GM18868 (cell line): ENCODE results near the gene CTSZ.
"Not testable (repeated sequence)": the region's sequence is repeated elsewhere in the genome, so short reads cannot be mapped to it uniquely, and the experiment has no call there.

Source experiments
- ATAC-seq: cut with Tn5 transposase; IDR thresholded peaks from one replicate; pipeline ENCODE4 v1.9.1; 2021; ENCODE audit warnings: mild to moderate bottlenecking, moderate library complexity; ENCODE audit not compliant: unreplicated experiment

Gene CTSZ

DNA sequence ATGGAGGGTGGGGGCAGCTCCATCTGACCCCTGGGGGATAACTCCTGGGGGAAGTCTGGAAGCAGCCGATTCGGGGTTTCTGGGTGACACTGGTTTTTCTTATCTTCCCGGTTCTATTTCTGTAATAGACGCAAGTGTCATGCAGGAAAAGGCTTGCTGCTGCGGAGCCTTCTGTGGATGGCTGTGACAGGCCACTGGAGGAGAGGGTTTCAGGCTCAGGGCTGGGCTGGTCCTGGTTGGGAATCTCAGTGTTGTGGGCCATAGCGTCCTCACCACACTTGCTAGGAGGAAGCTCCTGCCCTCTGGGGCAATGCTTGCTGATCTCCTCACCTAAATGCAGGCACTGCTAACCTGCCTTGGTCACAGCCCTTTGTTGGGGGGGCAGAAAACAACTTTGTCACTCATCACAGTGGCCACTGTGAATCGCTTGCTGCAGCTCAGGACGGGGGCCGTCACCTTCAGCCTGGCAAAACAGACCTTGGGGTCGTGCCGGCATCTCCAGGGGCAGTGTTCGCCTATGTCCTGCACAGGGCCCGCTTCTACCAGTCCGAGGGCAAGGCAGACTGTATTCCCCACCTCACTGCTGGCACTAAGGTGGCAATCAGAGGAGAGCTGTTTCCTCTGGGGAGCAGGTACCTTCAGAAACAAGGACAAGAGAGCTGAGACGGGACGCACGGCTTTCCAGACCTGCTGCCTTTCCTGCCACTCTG is 7.8 kb upstream of the CTSZ start:
- no peak for ATAC-seq

DNA sequence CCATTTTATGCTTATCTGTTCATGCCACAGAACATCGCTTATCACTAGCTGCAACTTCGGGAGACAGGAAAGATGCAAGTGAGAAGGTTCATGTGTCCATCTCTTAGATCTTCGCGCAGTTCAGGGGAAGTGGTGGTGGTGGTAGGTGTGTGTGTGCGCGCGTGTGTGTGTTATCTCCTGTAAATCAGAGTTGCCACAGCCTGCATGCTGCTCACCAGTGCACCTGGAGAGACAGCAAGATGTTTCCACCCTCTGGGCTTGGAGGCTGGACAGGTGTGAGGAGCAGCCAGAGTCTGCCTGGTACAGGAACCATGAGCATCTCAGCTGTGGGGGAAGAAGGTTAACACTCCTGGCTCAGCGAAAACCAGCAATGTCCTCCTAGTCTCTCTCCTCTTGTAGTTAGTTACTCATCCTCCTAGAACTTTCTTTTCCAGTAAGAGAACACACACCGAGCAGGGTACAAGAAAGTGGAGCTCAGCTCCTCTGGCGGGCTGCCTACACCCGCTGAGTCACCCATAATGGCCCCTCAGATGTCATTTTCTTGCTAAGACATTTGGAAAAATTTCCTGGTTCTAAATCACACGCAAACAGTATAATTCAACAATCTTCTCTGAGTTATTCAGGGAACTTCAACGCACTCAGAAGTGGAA is 7.0 kb upstream of the CTSZ start:
- ATAC-seq, result no peak

DNA sequence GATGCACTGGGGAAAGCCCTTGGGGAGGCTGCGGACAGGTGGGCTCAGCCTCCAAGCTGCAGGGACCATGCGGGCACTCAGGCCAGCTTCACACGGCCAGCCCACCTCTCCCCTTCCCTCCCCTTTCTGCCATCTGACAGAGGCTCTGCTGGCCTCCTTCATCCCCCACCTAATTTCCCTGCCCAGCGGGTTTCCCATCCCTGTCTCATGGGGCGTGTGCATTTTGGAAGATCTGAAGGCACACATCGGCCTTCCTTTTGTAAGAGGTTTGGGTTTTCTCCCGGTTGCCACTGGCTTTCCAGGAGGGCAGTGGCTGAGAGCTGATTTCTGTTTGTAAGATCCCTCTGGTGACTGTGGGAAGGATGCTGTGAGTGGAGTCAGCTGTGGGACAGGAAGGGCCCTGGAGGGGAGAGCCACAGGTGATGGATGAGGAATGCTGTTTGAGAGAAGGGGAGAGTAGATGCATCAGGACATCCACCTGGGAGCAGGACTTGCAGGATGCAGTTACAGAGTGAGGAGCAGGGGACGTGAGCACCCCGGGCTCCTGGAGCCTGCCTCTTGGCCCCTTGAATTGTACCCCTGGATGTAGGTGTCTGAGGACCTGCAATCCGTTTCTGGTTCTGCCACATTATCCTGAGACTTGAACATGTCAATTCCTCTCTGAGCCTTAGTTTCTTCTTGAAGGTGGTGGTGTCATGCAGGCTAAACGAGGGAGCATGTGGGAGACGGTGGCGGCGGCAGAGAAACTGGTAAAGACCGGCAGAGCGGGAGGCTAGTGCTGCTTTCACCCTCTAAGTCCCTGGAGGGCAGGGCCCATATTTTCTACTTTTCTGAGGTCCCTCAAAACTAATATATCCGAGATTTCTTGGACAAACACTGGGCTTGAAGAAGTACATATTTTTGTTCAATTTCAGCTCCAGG is 6.2 kb upstream of the CTSZ start:
- ATAC-seq, result no peak

DNA sequence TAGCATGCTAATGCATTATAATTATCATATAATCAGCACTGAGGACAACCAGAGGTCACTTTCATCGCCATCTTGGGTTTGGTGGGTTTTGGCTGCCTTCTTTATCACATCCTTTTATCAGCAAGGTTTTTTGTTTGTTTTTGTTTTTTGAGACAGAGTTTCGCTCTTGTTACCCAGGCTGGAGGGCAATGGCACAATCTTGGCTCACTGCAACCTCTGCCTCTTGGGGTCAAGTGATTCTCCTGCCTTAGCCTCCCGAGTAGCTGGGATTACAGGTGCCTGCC is 4.8 kb upstream of the CTSZ start:
- ATAC-seq, result not testable (repeated sequence)

DNA sequence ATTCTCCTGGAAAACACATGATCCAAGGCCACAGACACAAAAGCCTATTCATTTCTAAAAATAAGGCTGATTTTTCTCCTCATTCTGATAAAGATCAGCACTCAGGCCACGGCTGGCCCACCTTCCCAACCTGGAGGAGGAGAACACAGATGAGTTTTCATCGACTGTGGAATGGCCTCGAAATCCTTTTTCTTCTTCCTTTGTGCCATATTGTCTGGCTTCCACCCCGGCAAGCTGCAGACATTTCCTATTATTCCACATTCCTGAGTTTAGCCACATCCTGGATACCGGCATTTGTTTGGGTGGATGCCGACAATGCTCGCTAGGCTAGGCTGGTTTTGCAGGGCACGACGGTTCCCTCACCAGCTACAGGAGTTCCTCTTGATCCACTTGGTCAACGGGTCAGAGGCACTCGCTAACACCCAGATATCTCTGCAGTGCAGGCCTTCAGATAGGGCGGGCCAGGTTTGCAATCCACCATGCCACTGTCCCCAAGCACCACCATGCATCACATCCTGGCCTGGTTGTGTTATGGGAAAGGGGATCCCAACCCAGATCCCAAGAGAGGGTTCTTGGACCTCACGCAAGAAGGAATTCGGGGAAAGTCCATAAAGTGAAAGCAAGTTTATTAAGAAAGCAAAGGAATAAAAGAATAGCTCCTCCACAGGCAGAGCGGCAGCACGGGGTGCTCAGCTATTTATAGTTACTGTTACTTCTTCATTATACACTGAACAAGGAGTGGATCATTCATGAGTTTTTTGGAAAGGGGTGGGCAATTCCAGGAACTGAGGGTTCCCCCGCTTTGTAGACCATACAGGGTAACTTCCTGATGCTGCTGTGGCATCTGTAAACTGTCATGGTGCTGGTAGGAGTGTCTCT is 4.2 kb upstream of the CTSZ start:
- ATAC-seq, result no peak

DNA sequence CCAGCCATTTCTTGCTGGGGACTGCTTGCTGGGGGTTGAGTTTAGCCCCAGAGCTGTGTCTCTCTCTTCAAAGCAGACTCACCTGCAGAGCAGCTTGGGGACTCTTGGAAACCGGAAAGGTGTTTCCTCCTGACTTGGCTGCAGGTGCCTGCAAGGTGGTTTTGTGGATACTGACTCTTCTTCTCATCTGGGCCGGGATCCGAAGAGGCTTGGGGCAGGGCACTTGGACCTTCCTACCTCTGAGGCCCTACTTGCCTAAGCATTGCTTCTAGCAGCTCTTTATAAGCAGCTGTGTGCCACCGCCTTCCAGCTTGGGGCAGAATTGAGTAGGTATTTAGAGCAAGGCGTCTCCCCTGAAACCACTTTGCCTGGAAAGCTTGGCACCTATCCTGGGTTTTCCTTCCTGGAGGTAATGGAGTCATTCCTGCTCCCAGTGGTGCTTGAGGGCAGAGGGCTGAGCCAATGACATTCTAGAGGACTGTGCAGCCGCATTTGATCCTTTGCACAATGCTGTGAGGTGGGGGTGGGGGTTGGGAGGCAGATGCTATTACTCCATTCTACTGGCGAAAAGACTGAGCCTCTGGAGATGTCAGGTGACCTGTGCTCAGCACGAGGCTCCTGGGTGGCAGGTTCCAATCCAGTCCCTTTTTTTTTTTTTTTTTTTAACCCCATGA is 3.4 kb upstream of the CTSZ start:
- ATAC-seq, result no peak

DNA sequence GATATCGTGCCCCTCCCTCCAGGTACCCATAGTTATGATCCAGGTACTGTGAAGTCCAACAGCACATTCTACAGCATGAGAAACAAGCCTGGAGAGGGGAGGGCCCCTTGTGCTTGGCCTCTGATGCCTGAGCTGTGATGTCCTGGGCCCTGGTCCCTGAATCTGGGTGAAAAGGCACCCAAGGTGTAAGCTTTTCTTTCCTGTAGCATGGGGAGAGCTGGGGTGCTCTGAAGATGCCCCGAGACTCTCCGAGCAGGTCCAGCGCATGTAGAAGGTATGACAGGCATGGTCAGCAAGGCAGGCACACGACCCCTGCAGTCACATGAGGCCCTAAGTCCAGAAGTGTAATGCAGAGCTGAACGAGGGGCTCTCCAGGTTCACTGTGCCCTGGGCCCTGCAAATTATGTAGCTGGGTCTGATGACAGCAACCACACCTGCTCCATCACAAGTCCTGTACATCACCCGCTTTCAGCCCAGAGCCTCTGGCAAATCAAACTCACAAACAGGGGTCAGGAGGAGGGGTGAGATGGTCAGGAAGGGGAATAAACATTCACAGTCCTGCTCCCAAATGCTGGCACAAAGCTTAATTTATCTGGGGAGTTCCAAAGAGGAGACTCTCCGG is 1.8 kb upstream of the CTSZ start:
- ATAC-seq, result no peak

DNA sequence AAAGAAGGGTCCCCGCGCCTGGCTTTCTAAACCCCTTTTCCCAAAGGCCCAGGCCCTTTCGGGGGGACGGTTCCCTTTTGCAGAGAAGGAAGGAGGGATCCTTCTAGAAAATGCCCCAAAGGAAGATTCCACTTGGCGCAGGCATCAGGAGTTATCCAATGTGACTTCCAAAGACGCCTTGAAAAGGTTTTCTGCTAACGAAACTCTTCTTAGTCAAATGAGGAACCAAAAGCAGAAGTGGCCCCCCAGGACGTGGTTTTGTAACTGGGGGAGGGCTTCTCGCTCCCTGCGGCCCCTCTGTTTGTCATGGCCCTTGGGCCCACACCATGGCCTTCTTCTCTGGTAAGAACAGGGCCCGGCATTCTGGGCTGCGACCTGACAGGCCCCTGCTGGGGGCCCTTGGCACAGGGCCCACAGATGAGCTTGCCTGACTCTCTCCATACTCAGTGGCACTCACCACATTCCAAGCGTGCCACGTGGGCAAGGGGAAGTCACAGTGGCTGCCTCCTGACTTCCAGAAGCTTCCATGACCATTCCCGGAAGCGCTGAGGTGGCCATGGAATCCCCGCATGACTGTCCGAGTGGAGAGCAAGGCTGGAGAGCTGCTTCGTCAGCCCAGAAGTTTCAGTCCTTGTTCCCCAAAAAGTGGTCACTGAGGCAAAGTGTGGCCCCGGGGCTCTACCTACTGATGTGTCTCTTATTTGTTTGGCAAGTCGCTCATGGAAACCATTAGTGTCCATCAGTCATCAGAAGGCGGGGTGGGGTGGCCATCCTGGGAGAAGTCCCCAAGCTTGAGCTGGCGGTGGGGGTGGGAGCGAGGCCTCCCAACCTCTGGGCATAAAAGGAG is 834 bp upstream of the CTSZ start:
- peak; percentile 43 for ATAC-seq

DNA sequence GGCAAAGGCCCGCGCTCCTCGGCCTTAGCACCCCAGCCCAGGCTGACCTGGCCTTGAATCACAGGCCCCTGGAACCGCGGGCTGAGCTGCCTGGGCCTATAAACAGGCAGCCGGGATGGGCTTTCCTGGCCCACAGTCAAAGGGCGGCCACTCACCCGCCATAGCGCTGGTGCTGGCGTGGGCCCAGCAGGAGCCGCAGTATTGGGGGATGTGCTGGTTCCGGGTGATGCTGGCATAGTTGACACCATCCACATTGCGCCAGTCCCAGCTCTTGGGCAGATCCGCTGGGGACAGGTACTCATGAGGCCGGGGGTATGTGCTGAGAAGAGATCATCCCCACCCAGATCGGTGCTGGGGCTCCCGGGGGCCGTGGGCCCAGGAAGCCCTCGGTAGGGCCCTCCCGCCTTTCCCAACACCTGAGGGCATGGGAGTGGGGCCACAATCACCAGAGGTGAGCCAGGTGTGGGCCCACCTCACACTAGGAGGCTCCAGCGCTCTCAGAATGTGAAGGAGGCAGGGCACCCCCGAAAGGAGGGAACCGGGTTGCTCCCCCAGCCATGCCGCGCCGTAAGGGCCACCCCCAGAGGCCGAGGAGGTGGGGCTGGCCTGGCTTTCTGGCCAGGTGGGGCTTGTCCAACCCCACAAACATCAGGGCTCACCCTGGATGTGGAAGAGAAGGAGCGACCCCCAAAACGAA is 739 bp downstream of the CTSZ start:
- ATAC-seq, result no peak

DNA sequence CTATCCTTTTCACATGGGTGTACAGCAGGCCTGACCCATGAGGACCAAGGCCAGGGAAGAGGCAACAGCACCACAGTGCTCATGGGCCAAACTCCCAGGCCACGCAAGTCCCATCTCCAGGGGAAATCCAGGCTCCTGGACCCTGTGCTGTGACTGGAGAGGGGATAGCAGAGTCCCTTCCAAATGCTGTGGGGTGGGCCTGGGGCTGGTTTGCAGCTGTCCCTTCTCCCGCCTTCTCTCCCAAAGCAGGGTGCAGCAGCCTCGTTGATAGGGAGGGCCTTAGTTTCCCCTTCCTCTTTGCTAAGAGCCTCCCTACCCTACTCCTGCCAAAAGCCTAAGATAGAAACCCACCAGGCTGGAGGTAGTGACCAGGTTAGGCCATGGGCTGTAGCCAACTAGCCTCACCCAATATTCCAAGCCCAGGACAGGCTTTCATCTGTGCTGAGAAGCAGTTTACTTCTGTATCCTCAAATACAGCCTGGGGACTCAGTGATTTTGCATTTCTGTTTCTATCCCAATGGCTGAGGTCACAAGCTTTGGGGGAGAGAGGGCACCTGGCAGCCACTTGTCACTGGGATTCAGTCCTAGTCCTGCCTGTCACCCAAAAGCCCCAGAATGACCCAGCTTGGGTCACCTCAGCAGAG is 1.4 kb downstream of the CTSZ start:
- ATAC-seq, result no peak

DNA sequence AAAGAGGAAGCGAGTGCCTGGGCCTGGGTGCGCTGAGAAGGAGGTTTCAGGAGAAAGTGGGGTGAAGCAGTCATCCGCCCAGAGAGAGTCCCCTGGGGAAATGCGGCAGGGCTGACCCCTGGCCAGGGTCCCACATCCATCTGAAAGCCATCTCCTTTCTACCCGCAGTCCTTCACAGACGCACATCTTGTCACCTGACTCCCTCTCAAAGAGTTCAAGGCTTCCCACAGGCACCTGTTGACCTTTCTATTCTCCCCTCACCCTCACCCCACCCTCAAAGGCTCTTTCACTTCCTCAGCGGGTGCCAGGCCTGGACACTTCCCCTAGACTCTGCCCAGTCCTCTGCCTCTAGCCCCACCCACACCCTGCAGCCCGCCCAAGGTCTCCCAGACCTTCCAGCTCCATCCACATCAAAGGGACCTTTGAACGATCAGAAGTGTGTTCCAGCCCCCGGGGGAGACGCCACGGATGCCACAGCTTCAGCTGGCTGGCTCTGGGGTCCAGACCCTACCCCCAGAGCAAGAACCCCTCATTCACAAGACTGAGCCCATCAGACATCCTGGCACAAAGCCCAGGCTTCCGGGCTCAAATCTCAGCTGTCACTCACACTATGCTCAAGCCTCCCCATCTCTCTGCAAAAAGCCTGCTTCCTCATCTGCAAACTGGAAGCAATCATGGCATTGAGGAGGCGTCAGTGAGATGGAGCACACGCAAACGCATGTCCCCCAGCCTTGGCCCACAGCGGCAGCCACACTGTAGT is 2.1 kb downstream of the CTSZ start:
- peak; percentile 50 for ATAC-seq

DNA sequence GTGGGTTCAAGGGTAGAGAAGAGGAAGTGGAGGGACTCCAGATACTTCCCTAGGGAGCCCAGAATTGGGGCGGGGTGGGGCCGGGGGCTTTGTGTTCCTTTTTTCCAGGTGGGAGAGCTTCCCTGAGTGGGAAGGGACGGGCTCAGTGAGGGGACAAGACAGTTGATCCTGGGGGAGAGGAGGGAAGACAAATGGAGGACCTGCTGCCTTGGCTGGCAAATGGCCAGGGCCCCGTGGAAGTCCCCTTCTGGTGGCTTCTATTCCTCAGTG is 2.6 kb downstream of the CTSZ start:
- ATAC-seq, result peak; percentile 1

DNA sequence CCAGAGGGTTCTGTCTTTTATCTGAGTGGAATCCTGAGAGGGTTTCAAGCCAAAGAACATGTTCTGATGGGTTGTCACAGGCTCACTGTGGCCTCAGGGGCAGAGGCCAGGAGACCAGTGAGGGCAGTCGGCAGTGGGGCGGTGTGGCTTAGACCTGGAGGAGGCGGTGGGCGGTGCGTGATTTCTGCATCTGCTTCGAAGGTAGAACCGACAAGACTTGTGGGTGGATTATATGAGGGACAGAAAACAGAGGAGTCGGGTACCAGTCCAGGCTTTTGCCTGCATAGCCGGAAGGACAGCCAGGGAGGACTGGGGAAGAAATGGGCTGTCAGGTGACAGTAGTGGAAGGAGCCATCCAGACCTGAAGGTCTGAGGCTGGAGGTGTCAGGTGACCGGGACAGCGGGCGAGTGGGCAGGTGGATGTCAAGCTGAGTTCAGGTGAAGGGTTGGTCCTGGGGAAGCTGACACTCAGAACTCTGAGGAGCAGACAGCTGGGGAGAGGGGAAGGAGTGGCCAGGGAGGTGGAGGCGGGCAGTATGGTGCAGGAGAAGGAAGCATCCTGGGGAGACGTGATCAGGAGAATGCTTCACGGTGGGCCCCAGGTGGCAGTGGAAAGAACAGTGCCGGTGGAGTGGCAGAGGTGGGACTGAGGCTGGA is 3.1 kb downstream of the CTSZ start:
- no peak for ATAC-seq

DNA sequence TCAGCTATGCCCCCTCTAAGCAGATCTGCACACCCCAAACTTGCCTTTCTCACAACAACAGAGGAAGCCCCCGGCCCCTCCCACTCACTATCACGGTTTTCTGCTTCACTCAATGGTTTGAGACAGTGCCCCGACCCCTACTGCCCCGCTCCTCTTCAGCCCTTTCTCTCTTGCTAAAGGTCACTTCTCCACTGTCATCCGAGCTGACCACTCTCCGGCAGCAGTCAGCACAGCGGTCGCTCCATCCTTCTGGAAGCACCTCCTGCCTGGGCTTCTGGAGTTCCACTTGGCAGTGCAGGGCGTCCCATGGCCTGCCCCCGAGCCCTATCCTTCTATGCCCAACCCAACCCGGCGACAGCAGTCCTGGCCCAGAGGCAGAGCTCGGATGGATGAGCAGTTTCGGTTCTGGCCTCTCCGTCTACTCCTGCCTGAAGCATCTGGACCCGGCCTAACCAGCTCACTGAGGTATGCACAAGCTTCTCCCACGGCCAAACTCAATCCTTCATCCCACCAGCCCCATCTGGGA is 4.1 kb downstream of the CTSZ start:
- no peak for ATAC-seq

DNA sequence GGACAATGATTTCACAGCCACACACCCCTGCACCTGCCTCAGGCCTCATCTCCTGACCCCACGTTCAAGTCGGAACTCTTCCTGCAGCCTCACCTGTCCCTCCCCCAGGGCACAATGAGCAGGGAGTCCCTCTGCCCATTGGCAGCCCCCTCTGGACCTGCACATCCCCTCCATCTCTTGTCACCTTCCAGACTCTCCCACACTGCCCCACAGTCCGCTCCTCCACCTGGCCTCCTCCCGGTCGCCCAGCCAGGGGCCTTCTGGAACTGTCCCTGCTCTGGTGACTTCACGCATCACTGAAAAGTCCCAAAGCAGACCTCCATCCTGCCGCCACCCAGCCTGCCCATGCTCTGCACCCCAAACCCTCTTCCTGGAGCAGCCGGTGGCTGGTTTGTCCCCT is 4.7 kb downstream of the CTSZ start:
- ATAC-seq, result no peak

DNA sequence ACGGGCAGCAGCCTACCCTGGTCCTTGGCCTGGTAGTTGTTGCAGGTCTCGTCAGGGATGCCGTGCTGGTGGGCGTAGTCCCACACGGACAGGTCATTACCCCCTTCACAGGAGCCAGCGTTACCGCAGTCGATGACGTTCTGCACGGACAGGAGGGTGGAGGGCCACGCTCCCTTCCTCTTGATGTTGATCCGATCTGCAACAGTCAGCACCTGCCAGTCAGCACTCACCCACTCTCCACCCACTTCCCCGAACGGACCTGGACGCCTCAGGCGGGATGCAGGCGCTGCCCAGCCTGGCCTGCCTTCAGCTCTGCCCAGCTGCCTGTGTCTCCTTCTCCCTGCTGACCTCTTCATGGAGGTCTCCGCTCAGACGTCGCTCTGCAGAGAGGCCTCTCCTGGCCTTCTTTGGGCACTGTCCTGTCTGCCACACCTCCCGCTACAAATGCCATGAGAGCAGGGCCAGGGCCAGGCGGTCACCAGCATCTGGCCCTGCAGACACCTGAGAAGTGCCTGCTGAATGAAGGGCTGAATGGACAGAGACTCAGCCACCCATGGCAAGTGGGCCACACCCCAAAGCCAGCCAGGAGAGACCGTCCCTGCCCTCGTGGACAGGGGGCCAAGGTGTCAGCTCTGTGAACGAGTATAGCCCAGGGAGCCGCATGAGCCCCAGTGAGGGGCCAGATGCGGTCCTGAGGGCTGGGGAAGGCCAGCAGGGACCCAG is 5.4 kb downstream of the CTSZ start:
- no peak for ATAC-seq
